Upper lobe of right lung (tissue), 1 donor: Measurements from ENCODE around the gene SMIM45.

Experiments used
- ATAC-seq: fragments of 200-7000 bp; cut with Tn5 transposase; one replicate; pipeline ENCODE4 v1.9.1; 2020; ENCODE audit warnings: mild to moderate bottlenecking, moderate library complexity
- DNase-seq: peaks from one replicate; pipeline ENCODE4 v3.0.0-alpha.2; 2020
- H3K27ac ChIP-seq: fragments of 200-600 bp; one replicate; pipeline ENCODE4 v1.8.0; 2022
- H3K27me3 ChIP-seq: fragments of 200-600 bp; one replicate; pipeline ENCODE4 v1.8.0; 2022; ENCODE audit warnings: mild to moderate bottlenecking
- H3K36me3 ChIP-seq: fragments of 200-600 bp; one replicate; pipeline ENCODE4 v1.8.0; 2022
- H3K4me1 ChIP-seq: fragments of 200-600 bp; one replicate; pipeline ENCODE4 v1.8.0; 2022
- H3K4me3 ChIP-seq: fragments of 200-600 bp; one replicate; pipeline ENCODE4 v1.8.0; 2022; ENCODE audit warnings: mild to moderate bottlenecking
- H3K9me3 ChIP-seq: fragments of 200-600 bp; one replicate; pipeline ENCODE4 v1.8.0; 2022
- CTCF ChIP-seq: fragments of 200-600 bp; IDR thresholded peaks from one replicate; pipeline ENCODE4 v1.8.0; 2022; ENCODE audit warnings: antibody characterized with exemption
- intact Hi-C: fragments of 100-400 bp; cut with DNase I; formaldehyde crosslinking; loops from one replicate; pipeline ENCODE4 v1.11.0; 2022
- donor health status: DM: no; HTN: yes; CAD: no; lungs with severe emphysema.

SMIM45 gene

DNA sequence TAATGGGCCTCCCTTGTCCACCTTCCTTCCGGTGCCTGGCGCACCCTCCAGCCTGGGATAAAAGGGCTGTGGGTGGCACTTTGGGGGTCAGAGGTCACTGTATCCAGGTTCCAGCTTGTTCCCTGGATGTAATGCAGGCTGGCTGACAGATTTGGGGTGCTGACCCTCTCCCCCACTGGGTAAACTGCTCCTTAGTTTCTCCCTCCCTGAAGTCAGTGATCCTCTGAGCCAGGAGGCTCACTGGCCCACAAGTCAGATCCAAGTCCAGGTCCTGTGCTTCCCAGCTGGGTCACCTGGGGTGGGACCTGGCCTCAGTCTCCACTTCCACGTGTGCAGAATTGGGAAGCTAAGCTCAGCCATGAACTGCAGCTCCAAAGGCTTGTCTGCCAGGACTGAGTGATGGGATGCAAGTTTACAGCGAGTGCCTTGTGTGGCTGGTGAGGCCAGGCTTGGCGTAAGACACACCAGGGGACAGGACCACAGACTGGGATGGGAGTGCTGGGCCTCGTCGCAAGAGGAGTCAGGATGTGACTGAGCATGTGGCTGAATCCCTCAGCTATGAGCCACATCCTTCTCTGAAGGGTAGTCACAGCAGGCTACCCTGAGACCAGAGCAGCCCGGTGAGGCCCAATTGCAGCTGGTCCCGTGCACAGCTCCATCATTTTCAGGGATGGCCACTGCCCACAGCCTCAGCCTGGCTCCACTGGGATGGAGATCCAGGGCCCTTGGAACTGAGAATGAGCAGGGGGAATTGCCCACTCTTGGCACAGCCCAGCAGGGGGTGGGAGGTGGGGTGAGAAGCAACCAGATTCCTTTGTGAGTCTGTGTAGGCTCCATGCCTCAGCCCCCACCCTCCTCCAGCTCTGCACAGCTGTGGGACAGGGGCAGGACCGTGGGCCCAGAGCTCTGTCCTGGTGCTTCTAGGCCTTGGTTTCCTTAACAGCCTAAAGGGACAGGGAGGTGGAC is 44.2 kb upstream of the SMIM45 start:
- peaks cover 31% of the 10 kb centered on the region for H3K36me3 ChIP-seq

DNA sequence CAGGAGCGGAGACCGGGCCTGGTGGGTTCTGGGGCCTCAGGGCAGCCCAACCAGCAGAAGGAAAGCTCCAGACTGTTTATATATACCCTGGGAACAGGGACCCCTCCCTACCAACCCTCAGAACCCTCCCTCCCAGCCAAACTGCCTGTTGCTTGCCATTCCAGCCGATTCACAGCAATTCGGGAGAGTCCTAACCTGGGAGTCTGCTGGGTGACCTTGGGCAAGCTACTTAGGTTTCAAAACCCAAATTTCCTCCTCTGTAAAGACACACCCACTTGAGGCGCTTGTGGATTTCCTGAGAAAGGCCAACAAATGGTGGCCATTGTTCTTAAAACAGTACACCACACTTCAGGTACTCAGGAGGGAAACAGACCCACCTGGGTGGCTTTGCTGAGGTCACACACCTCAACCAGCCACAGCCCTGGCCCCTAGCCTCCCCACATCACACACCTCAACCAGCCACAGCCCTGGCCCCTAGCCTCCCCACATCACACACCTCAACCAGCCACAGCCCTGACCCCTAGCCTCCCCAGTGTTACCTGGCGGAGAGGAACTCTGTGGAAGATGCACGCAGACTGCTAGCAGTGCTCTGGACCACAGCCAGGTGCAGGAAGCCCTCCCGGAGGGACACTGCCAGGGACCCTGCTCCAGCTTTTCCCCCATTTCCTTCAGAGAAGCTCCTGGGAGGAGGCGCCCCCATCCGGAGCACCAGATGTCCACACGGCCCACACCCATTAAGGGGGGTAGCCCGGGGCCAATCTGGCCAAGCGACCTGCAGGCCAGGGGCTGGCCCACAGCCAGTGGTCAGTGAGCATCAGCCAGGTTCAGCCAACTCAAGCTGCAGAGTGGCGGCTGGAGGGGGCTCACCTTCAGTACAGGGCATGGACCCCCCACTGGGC is 43.3 kb upstream of the SMIM45 start:
- no peak overlapping the region for H3K27ac ChIP-seq
- ATAC-seq, result no peak
- H3K27me3 ChIP-seq, result peaks cover 48% of the 10 kb centered on the region

More for the DNA sequence above, 44.2 kb upstream of the SMIM45 start:
- ATAC-seq, result no peak
- H3K27me3 ChIP-seq, result peaks cover 39% of the 10 kb centered on the region
- no peak for TF ChIP-seq CTCF
- intact Hi-C loops, result no loop called here
- H3K4me3 ChIP-seq, result no peak overlapping the region
- H3K27ac ChIP-seq, result no peak overlapping the region
- DNase-seq, result no peak
- peaks cover 10% of the 10 kb centered on the region for H3K4me1 ChIP-seq
- H3K9me3 ChIP-seq, result no peaks in the 10 kb centered on the region

GRCh38 chr22:41909310-41910049 is 42.5 kb upstream of the SMIM45 start:
- no peak for DNase-seq
- peaks cover 13% of the 10 kb centered on the region for H3K36me3 ChIP-seq
- peaks cover 54% of the 10 kb centered on the region for H3K27me3 ChIP-seq
- peak overlapping the region; percentile 19 for H3K4me3 ChIP-seq
- H3K4me1 ChIP-seq, result peaks cover 10% of the 10 kb centered on the region
- TF ChIP-seq CTCF, result no peak
- intact Hi-C loops, result no loop called here
- ATAC-seq, result no peak
- H3K9me3 ChIP-seq, result no peaks in the 10 kb centered on the region
- H3K27ac ChIP-seq, result no peak overlapping the region

More for the DNA sequence above, 43.3 kb upstream of the SMIM45 start:
- intact Hi-C loops, result no loop called here
- DNase-seq, result no peak
- Histone ChIP-seq H3K9me3 (no peaks in the 10 kb centered on the region), H3K4me3 (no peak overlapping the region), H3K36me3 (peaks cover 22% of the 10 kb centered on the region), H3K4me1 (peaks cover 10% of the 10 kb centered on the region)
- no peak for TF ChIP-seq CTCF

DNA sequence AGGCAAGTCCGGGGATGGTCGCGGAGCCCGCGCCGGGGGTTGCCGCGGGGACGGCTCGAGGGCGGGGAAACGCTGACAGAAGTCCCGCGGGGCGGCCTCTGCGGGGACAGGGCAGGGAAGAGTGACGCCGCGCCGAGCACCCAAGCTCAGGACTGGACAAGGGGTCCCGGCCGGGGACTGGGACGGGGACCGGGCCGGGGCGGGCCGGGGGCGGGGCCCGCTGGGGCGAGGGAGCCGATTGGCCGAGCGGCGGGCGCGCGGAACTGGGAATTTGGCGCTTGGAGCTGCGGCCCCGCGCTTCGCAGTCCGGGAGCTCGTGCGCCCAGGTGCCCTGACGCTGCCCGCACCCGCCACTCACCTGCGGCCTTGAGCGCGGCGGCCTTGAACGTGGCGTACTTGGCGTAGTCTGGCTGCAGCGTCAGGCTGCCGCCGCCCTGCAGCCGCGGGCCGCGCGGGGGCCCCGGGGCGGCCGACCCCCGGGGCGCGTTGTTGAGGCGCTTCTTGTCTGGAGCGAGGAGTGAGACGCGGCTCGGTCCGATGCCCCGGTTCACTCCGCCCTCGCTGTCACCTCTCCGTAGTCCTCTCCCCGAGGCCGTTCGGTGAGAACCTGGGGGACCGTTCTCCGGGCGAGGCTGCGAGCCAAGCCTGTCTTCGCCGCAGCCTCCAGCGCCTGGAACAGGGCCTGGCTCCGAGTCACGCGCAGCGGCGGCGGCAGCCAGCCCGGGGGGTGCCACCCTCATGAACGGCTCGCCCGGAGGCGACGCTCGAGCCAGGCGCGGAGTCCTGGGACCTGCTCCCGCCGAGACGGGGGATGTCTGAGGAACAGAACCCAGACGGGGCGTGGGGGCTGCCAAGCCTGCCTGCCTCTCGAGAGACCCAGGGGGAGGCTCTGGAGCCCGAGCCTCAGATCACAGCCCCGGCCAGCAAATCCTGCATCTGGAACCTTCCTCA is 41.6 kb upstream of the SMIM45 start:
- Histone ChIP-seq H3K4me1 (peaks cover 10% of the 10 kb centered on the region), H3K27ac (no peak overlapping the region), H3K36me3 (peaks cover 5% of the 10 kb centered on the region), H3K27me3 (peaks cover 61% of the 10 kb centered on the region), H3K4me3 (peak overlapping the region; percentile 19), H3K9me3 (no peaks in the 10 kb centered on the region)
- DNase-seq, result no peak
- no peak for TF ChIP-seq CTCF
- intact Hi-C loops, result no loop called here
- peak; percentile 6 for ATAC-seq
